Vagina (tissue), 2 donors: ENCODE measurements around the gene MARK2.

ENCODE experiments used
- POLR2A ChIP-seq, 2 donors: fragments of 450-650 bp; IDR thresholded peaks; one replicate each; pipeline ENCODE4 v1.6.1; 2017; ENCODE audit warnings: antibody characterized with exemption in 2 of 2, mild to moderate bottlenecking in 2 of 2, moderate library complexity in 2 of 2
- POLR2AphosphoS5 ChIP-seq, 2 donors: sonication (generic); formaldehyde crosslinking; IDR thresholded peaks; one replicate each; pipeline ENCODE4 v1.9.0; 2017; ENCODE audit warnings: antibody characterized with exemption in 2 of 2, mild to moderate bottlenecking in 2 of 2, low read depth in 1 of 2; ENCODE audit not compliant: insufficient read depth in 1 of 2
- TF ChIP-seq, protein P1 (sequence below), 3 experiments: fragments of 450-650 bp in 2 of 3; fragments of 200-600 bp in 1 of 3; sonication (generic) in 1 of 3; IDR thresholded peaks; one replicate each; pipeline ENCODE4 v1.5.1; 2017 to 2019; ENCODE audit warnings: antibody characterized with exemption in 3 of 3, mild to moderate bottlenecking in 2 of 3, moderate library complexity in 2 of 3

DNA sequence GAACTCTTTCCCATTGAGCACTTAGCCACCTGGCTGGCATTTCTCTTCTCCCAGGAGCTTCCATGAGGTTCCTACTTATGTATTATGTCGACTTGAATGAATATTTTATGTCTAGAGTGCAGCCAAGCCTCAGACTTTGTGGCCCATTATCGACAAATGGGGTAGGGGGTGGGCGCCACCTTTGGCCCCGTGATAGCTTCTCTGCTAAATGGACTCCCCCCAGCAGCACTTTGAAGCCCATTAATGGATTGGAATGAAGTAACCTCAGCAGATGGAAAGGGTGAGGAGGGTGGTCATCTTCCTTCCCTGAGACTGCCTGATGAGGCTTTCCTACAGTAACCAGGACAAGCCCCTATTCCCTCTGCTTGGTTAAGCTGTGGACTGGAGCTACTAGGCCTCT is 5.9 kb downstream of the MARK2 start:
- TF ChIP-seq, protein P1, sequence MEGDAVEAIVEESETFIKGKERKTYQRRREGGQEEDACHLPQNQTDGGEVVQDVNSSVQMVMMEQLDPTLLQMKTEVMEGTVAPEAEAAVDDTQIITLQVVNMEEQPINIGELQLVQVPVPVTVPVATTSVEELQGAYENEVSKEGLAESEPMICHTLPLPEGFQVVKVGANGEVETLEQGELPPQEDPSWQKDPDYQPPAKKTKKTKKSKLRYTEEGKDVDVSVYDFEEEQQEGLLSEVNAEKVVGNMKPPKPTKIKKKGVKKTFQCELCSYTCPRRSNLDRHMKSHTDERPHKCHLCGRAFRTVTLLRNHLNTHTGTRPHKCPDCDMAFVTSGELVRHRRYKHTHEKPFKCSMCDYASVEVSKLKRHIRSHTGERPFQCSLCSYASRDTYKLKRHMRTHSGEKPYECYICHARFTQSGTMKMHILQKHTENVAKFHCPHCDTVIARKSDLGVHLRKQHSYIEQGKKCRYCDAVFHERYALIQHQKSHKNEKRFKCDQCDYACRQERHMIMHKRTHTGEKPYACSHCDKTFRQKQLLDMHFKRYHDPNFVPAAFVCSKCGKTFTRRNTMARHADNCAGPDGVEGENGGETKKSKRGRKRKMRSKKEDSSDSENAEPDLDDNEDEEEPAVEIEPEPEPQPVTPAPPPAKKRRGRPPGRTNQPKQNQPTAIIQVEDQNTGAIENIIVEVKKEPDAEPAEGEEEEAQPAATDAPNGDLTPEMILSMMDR (IDR thresholded peaks at IDR 0.05), result no peak
- TF ChIP-seq POLR2AphosphoS5 (IDR thresholded peaks at IDR 0.05; ENCODE audit: insufficient read depth in 1 of 2, low read depth in 1 of 2) (no peak), POLR2A (IDR thresholded peaks at IDR 0.05) (no peak)
